KMS-11 (cell line): ENCODE data around the gene TECTA.

Experiments
- H2AFZ ChIP-seq: fragments of 200-600 bp; sonication (generic); 2 replicates; pipeline ENCODE4 v1.6.1; 2016; ENCODE audit warnings: antibody characterized with exemption, mixed run types, low read depth
- H3K27ac ChIP-seq: fragments of 200-600 bp; sonication (generic); 2 replicates; pipeline ENCODE4 v1.6.1; 2016; ENCODE audit warnings: mild to moderate bottlenecking, mixed run types
- H3K27me3 ChIP-seq: fragments of 200-600 bp; sonication (generic); 2 replicates; pipeline ENCODE4 v1.6.1; 2017; ENCODE audit warnings: mild to moderate bottlenecking, low read depth, mixed run types, moderate library complexity; ENCODE audit not compliant: insufficient read depth
- H3K36me3 ChIP-seq: fragments of 200-600 bp; sonication (generic); 2 replicates; pipeline ENCODE4 v1.6.1; 2017; ENCODE audit warnings: mild to moderate bottlenecking, mixed run types; ENCODE audit not compliant: insufficient read depth
- H3K4me1 ChIP-seq: fragments of 200-600 bp; sonication (generic); 2 replicates; pipeline ENCODE4 v1.6.1; 2016; ENCODE audit warnings: mild to moderate bottlenecking, low read depth, mixed run types; ENCODE audit not compliant: poor library complexity, severe bottlenecking
- H3K4me2 ChIP-seq: fragments of 200-600 bp; sonication (generic); 2 replicates; pipeline ENCODE4 v1.7.0; 2016; ENCODE audit warnings: mild to moderate bottlenecking, mixed run types
- H3K4me3 ChIP-seq: fragments of 200-600 bp; sonication (generic); IDR thresholded peaks from 2 replicates; pipeline ENCODE4 v1.6.1; 2017; ENCODE audit warnings: low read depth, low read length, mixed read lengths; ENCODE audit not compliant: insufficient read depth
- H3K79me2 ChIP-seq: fragments of 200-600 bp; sonication (generic); 2 replicates; pipeline ENCODE4 v1.6.1; 2016; ENCODE audit warnings: low read depth, mixed run types; ENCODE audit not compliant: insufficient read depth
- H3K9ac ChIP-seq: fragments of 200-600 bp; sonication (generic); 2 replicates; pipeline ENCODE4 v1.6.1; 2016; ENCODE audit warnings: mild to moderate bottlenecking, mixed run types
- H4K20me1 ChIP-seq: fragments of 200-600 bp; sonication (generic); 2 replicates; pipeline ENCODE4 v1.6.1; 2016; ENCODE audit warnings: mild to moderate bottlenecking, mixed run types; ENCODE audit not compliant: insufficient read depth
- CTCF ChIP-seq: fragments of 200-600 bp; sonication (generic); conservative IDR thresholded peaks from 2 replicates; pipeline ENCODE4 v1.6.1; 2017; ENCODE audit warnings: low read depth, mild to moderate bottlenecking, antibody characterized with exemption, low read length, moderate library complexity, mixed read lengths

Gene TECTA

GRCh38 chr11:121180183-121180582 lies 79.1 kb downstream of the TECTA start:
- no peaks in the 10 kb centered on the region for H3K36me3 ChIP-seq
- H3K4me1 ChIP-seq: no peaks in the 10 kb centered on the region
- no peak overlapping the region for H3K9ac ChIP-seq
- H3K27me3 ChIP-seq: no peaks in the 10 kb centered on the region
- no peak overlapping the region for H3K27ac ChIP-seq
- H3K4me2 ChIP-seq: no peak overlapping the region
- H2AFZ ChIP-seq: no peak overlapping the region
- no peaks in the 10 kb centered on the region for H4K20me1 ChIP-seq
- TF ChIP-seq CTCF: no peak
- no peak overlapping the region for H3K4me3 ChIP-seq
- no peaks in the 10 kb centered on the region for H3K79me2 ChIP-seq

DNA sequence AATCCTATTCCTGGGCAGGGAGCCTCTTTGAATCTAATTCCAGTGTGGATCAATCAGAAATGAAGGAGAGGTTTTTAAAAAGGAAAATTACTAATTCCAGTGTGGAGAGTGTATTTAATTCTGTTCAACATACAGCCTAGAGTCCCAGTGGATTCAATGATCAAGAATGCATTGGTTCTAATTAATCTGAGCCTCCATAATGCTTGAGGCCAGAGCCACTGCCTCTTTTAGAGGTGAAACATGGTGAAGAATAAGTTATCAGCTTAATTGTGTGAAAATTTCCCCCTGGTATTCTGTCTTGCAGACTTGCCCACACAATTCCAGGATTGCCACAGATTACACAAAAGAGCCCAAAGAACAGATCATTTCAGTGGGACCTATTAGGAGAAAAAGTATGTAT lies 87.7 kb downstream of the TECTA start:
- Histone ChIP-seq H3K9ac (no peak overlapping the region), H4K20me1 (no peaks in the 10 kb centered on the region), H3K27me3 (no peaks in the 10 kb centered on the region), H3K36me3 (no peaks in the 10 kb centered on the region), H3K27ac (no peak overlapping the region), H3K79me2 (no peaks in the 10 kb centered on the region), H3K4me1 (no peaks in the 10 kb centered on the region), H2AFZ (no peak overlapping the region), H3K4me3 (no peak overlapping the region), H3K4me2 (no peak overlapping the region)
- TF ChIP-seq CTCF: no peak

- H3K27me3 ChIP-seq: no peaks in the 10 kb centered on the region
- H4K20me1 ChIP-seq: no peaks in the 10 kb centered on the region
- no peaks in the 10 kb centered on the region for H3K4me1 ChIP-seq
- no peak overlapping the region for H3K27ac ChIP-seq
- no peak overlapping the region for H2AFZ ChIP-seq
- no peaks in the 10 kb centered on the region for H3K36me3 ChIP-seq
- H3K4me3 ChIP-seq: no peak overlapping the region
- no peak overlapping the region for H3K4me2 ChIP-seq
- no peaks in the 10 kb centered on the region for H3K79me2 ChIP-seq
- H3K9ac ChIP-seq: no peak overlapping the region
- no peak for TF ChIP-seq CTCF
These were observed 90.8 kb downstream of the TECTA start for GRCh38 chr11:121191818-121192217.

DNA sequence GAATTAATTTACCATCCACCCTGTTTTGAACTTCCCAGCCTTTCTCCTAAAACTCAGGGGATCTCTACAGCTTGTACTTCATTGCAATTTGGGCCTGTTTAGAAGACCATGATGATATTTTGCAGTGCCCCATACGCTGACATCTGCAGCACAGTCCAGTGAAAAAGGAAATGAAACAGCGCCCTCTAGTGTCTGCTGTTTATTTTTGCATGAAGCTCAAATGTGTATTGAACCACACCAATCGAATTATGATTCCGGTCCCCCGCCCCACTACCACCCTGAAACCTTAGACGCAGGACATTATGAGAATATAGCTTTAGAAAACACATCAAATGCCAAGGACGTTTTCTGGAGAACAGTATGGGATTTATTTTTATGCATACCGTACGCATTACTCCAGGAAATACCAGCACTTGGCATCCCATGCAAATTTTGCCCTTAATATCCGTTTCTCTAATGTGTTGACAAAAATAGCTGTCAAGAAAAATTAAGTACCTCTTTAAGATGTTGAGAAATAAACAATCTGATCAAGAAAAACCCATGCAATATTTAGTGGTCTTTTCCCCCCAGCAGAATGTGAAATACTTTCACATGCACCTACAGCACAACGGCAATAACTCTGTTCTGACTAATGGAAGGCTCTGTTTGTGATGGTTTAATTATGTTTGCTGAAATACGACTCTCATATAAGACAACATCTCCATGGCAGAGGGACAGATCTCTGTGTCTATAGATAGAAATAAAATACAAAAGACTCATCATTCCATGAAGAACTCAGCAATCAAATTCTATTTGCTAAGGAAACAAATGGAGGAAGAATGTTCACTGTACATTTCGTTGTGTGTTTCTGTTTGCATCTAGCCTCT lies 93.9 kb downstream of the TECTA start:
- H3K36me3 ChIP-seq: no peaks in the 10 kb centered on the region
- no peak overlapping the region for H2AFZ ChIP-seq
- no peaks in the 10 kb centered on the region for H3K79me2 ChIP-seq
- no peaks in the 10 kb centered on the region for H3K4me1 ChIP-seq
- no peaks in the 10 kb centered on the region for H4K20me1 ChIP-seq
- H3K27me3 ChIP-seq: no peaks in the 10 kb centered on the region
- no peak overlapping the region for H3K9ac ChIP-seq
- H3K27ac ChIP-seq: no peak overlapping the region
- TF ChIP-seq CTCF: peak; percentile 89
- H3K4me2 ChIP-seq: no peak overlapping the region
- no peak overlapping the region for H3K4me3 ChIP-seq
